ENCODE data around the gene ITGB3. TPM values are rescaled to one million over a fixed set of nuclear protein-coding genes. Genes with fewer than 3 reads are reported as not detected.
"Not testable (repeated sequence)": the region's sequence is repeated elsewhere in the genome, so short reads cannot be mapped to it uniquely, and the experiment has no call there.

The ITGB3 gene
- total RNA-seq, 1 donor = 39.8 TPM

DNA sequence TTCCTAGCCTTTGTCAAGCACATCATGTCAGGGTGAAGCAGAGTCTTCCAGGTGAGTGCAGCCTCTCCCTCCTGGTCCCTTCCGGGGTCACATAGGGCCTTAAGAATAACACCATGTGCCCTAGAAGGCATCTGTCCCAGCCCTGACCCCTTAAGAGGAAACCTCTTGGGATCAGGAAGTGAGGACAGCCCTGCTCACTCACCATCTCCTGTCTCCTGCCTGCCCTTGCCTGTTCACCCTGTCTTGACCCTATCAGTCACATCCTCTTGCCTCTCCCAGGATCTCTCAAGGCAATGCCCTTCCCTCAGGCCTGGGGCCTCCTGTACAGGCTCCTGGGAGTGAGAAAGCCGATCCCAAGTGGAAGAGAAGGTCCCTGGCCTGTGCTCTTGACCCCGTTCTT lies 30.6 kb upstream of the ITGB3 start:
- H2AFZ ChIP-seq (ENCODE audit: low read length) = peak overlapping the region; percentile 30
- no peaks in the 10 kb centered on the region for H4K20me1 ChIP-seq (ENCODE audit: insufficient read depth, low read length)
- peaks cover 21% of the 10 kb centered on the region for H3K4me1 ChIP-seq (ENCODE audit: insufficient read depth, low read length)
- H3K4me2 ChIP-seq (ENCODE audit: insufficient read depth, low read length) = no peak overlapping the region
- TF ChIP-seq, protein P1, sequence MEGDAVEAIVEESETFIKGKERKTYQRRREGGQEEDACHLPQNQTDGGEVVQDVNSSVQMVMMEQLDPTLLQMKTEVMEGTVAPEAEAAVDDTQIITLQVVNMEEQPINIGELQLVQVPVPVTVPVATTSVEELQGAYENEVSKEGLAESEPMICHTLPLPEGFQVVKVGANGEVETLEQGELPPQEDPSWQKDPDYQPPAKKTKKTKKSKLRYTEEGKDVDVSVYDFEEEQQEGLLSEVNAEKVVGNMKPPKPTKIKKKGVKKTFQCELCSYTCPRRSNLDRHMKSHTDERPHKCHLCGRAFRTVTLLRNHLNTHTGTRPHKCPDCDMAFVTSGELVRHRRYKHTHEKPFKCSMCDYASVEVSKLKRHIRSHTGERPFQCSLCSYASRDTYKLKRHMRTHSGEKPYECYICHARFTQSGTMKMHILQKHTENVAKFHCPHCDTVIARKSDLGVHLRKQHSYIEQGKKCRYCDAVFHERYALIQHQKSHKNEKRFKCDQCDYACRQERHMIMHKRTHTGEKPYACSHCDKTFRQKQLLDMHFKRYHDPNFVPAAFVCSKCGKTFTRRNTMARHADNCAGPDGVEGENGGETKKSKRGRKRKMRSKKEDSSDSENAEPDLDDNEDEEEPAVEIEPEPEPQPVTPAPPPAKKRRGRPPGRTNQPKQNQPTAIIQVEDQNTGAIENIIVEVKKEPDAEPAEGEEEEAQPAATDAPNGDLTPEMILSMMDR (IDR thresholded peaks at IDR 0.05; ENCODE audit: extremely low read depth, low read depth, low read length) = no peak
- no peak overlapping the region for H3K4me3 ChIP-seq (ENCODE audit: insufficient read depth, low read length)
- no peak for DNase-seq (ENCODE audit: insufficient read length, low spot score, missing footprints)
- H3K36me3 ChIP-seq (ENCODE audit: insufficient read depth, low read length) = no peaks in the 10 kb centered on the region
- no peaks in the 10 kb centered on the region for H3K79me2 ChIP-seq (ENCODE audit: insufficient read depth, low read length)
- H3K27ac ChIP-seq (ENCODE audit: low read depth, low read length) = no peak overlapping the region
- no peaks in the 10 kb centered on the region for H3K27me3 ChIP-seq (ENCODE audit: insufficient read depth, low read length)
- no peaks in the 10 kb centered on the region for H3K9me3 ChIP-seq (ENCODE audit: low read depth, low read length)

DNA sequence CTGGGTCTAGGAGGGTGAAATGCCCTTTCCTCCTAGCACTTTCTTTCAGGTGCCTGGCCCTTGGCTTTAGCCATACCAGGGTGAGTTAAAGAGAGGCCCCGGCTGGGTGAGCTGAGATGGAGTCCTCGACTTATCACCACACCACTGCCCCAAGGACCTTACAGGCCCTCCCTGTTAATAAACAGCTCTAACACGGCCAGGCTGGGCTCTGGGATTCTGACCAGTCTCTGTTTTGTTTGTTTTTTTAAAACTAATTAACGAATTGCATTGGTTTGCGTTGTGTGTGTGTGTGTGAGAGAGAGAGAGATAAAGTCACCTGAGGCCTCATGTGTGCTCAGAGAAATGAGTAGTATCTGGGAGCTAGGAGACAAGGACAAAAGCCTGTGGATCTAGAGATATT lies 30.2 kb upstream of the ITGB3 start:
- no peak overlapping the region for H3K27ac ChIP-seq (ENCODE audit: low read depth, low read length)
- H3K79me2 ChIP-seq (ENCODE audit: insufficient read depth, low read length) = no peaks in the 10 kb centered on the region
- no peaks in the 10 kb centered on the region for H3K9me3 ChIP-seq (ENCODE audit: low read depth, low read length)
- peaks cover 21% of the 10 kb centered on the region for H3K4me1 ChIP-seq (ENCODE audit: insufficient read depth, low read length)
- no peaks in the 10 kb centered on the region for H4K20me1 ChIP-seq (ENCODE audit: insufficient read depth, low read length)
- TF ChIP-seq, protein P1 (IDR thresholded peaks at IDR 0.05; ENCODE audit: extremely low read depth, low read depth, low read length) = no peak
- no peak overlapping the region for H3K4me3 ChIP-seq (ENCODE audit: insufficient read depth, low read length)
- H3K27me3 ChIP-seq (ENCODE audit: insufficient read depth, low read length) = no peaks in the 10 kb centered on the region
- DNase-seq (ENCODE audit: insufficient read length, low spot score, missing footprints) = no peak
- H3K4me2 ChIP-seq (ENCODE audit: insufficient read depth, low read length) = no peak overlapping the region
- H3K36me3 ChIP-seq (ENCODE audit: insufficient read depth, low read length) = no peaks in the 10 kb centered on the region
- peak overlapping the region; percentile 30 for H2AFZ ChIP-seq (ENCODE audit: low read length)

DNA sequence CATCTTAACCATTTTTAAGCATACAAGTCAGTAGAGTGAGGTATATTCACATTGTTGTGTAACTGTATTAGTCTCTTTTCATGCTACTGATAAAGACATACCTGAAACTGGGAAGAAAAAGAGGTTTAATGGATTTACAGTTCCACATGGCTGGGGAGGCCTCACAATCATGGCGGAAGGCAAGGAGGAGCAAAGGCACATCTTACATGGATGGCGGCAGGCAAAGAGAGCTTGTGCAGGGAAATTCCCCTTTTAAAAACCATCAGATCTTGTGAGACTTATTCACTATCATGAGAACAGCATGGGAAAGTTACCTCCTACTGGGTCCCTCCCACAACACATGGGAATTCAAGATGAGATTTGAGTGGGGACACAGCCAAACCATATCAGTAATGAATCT lies 29.6 kb upstream of the ITGB3 start:
- H3K4me1 ChIP-seq (ENCODE audit: insufficient read depth, low read length) = peaks cover 21% of the 10 kb centered on the region
- not testable (repeated sequence) for H3K27ac ChIP-seq (ENCODE audit: low read depth, low read length); H3K4me2 ChIP-seq (ENCODE audit: insufficient read depth, low read length); H4K20me1 ChIP-seq (ENCODE audit: insufficient read depth, low read length); H3K36me3 ChIP-seq (ENCODE audit: insufficient read depth, low read length); H3K27me3 ChIP-seq (ENCODE audit: insufficient read depth, low read length); H3K4me3 ChIP-seq (ENCODE audit: insufficient read depth, low read length); H3K9me3 ChIP-seq (ENCODE audit: low read depth, low read length); H3K79me2 ChIP-seq (ENCODE audit: insufficient read depth, low read length); DNase-seq (ENCODE audit: insufficient read length, low spot score, missing footprints); H2AFZ ChIP-seq (ENCODE audit: low read length)

DNA sequence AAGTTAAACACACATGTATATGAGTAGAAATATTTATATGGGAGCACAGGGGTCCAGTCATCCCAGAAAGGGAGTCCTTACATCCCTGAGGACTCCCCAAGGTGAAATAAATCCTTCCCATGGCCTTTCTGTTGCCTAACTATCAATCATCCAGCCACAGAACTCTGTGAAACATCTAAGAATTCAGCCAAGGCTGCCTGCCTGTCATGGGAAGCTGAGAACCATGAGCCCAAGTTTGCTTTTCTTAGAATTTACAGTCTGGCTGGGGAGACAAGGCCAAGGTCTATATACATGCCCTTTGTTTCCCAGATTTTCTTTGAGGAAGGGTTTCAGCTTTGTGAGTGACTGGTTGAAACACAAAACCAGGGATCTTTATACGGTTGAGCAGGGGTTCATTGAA lies 28.7 kb upstream of the ITGB3 start:
- no peaks in the 10 kb centered on the region for H3K36me3 ChIP-seq (ENCODE audit: insufficient read depth, low read length)
- peak overlapping the region; percentile 67 for H2AFZ ChIP-seq (ENCODE audit: low read length)
- H3K27me3 ChIP-seq (ENCODE audit: insufficient read depth, low read length) = no peaks in the 10 kb centered on the region
- no peaks in the 10 kb centered on the region for H3K9me3 ChIP-seq (ENCODE audit: low read depth, low read length)
- H3K4me1 ChIP-seq (ENCODE audit: insufficient read depth, low read length) = peaks cover 25% of the 10 kb centered on the region
- no peak overlapping the region for H3K4me3 ChIP-seq (ENCODE audit: insufficient read depth, low read length)
- TF ChIP-seq, protein P1 (IDR thresholded peaks at IDR 0.05; ENCODE audit: extremely low read depth, low read depth, low read length) = no peak
- H3K27ac ChIP-seq (ENCODE audit: low read depth, low read length) = peak overlapping the region; percentile 71
- peak; percentile 55 for DNase-seq (ENCODE audit: insufficient read length, low spot score, missing footprints)
- no peaks in the 10 kb centered on the region for H3K79me2 ChIP-seq (ENCODE audit: insufficient read depth, low read length)
- H4K20me1 ChIP-seq (ENCODE audit: insufficient read depth, low read length) = no peaks in the 10 kb centered on the region
- peak overlapping the region; percentile 40 for H3K4me2 ChIP-seq (ENCODE audit: insufficient read depth, low read length)
